ENCODE data around the gene OSBP2.

- no peak for TF ChIP-seq BACH2 (CRISPR knock-in tag; IDR thresholded peaks at IDR 0.05; ENCODE audit: borderline replicate concordance)
- TF ChIP-seq ZNF565 (CRISPR knock-in tag; conservative IDR thresholded peaks at IDR 0.05; ENCODE audit: low read depth) = no peak
- no peak for TF ChIP-seq ARNTL (CRISPR knock-in tag; IDR thresholded peaks at IDR 0.05; ENCODE audit: borderline replicate concordance, low read depth)
- TF ChIP-seq ZC3H10 (CRISPR knock-in tag; IDR thresholded peaks at IDR 0.05) = no peak
- no peak for TF ChIP-seq CSRNP3 (CRISPR knock-in tag; IDR thresholded peaks at IDR 0.05)
- no peak for TF ChIP-seq ZFP30 (CRISPR knock-in tag; IDR thresholded peaks at IDR 0.05)
- TF ChIP-seq CSDC2 (CRISPR knock-in tag; IDR thresholded peaks at IDR 0.05) = no peak
- no peak for TF ChIP-seq ZNF70 (CRISPR knock-in tag; IDR thresholded peaks at IDR 0.05)
- no peak for TF ChIP-seq OSR1 (CRISPR knock-in tag; IDR thresholded peaks at IDR 0.05)
- no peak for TF ChIP-seq TOX (CRISPR knock-in tag; IDR thresholded peaks at IDR 0.05; ENCODE audit: borderline replicate concordance)
- TF ChIP-seq PATZ1 (CRISPR knock-in tag; IDR thresholded peaks at IDR 0.05; ENCODE audit: borderline replicate concordance) = no peak
These were observed 3.3 kb downstream of the OSBP2 start for GRCh38 chr22:30697975-30698374.

Data from SK-N-SH treated with all-trans-retinoic acid at 6 μM for 48 hours (cell line).